Measurements from ENCODE around the gene PLEKHA6. TPM values are rescaled to one million over a fixed set of nuclear protein-coding genes. Genes with fewer than 3 reads are reported as not detected.

Gene PLEKHA6
- total and polyA plus RNA-seq, 10 donors = 0.47 to 6.5 (median 2.7) TPM

DNA sequence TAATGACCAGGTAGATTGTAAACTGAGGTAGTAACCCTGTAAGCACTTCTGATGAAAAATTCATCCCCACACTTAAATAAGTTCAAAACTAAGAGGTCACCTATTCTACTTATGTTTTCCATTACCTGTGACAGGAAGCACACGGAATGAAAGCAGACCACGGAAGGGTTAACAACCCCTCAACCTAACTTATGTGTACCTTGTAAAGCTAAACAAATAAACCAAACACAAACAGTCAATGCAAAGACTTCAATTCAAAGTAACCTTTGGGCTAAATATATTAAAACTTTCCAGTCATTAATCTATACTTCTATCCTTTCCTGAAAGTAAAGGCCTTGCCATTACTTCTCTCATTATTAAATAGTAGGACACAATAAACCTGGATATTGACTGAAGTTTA, 44.9 kb upstream of the PLEKHA6 start:
- 54 to 93% (median 80%) methylated on average over 2 of the region's 2 CpGs for WGBS, 5 donors
- Histone ChIP-seq H3K9me3 (no peaks in the 10 kb centered on the region), H3K27ac (no peak overlapping the region), H3K4me1 (peaks cover 30 to 87% (median 44%) of the 10 kb centered on the region in 6 donors), H3K27me3 (replicated peaks in 1 of 7) (no peaks in the 10 kb centered on the region), H3K36me3 (peaks cover 5 to 72% (median 54%) of the 10 kb centered on the region in 6 donors), H3K4me3 (no peak overlapping the region)
- intact Hi-C loops (cut with DNase I; ENCODE audit: low total_unique reads) = no loop called here
- TF ChIP-seq POLR2A (IDR thresholded peaks at IDR 0.05) = no peak
- TF ChIP-seq, protein P1, sequence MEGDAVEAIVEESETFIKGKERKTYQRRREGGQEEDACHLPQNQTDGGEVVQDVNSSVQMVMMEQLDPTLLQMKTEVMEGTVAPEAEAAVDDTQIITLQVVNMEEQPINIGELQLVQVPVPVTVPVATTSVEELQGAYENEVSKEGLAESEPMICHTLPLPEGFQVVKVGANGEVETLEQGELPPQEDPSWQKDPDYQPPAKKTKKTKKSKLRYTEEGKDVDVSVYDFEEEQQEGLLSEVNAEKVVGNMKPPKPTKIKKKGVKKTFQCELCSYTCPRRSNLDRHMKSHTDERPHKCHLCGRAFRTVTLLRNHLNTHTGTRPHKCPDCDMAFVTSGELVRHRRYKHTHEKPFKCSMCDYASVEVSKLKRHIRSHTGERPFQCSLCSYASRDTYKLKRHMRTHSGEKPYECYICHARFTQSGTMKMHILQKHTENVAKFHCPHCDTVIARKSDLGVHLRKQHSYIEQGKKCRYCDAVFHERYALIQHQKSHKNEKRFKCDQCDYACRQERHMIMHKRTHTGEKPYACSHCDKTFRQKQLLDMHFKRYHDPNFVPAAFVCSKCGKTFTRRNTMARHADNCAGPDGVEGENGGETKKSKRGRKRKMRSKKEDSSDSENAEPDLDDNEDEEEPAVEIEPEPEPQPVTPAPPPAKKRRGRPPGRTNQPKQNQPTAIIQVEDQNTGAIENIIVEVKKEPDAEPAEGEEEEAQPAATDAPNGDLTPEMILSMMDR (IDR thresholded peaks at IDR 0.05 in 8 of 11, conservative IDR thresholded peaks at IDR 0.05 in 3 of 11) = no peak
- TF ChIP-seq POLR2AphosphoS5 (IDR thresholded peaks at IDR 0.05) = no peak
- DNase-seq = no peak

DNA sequence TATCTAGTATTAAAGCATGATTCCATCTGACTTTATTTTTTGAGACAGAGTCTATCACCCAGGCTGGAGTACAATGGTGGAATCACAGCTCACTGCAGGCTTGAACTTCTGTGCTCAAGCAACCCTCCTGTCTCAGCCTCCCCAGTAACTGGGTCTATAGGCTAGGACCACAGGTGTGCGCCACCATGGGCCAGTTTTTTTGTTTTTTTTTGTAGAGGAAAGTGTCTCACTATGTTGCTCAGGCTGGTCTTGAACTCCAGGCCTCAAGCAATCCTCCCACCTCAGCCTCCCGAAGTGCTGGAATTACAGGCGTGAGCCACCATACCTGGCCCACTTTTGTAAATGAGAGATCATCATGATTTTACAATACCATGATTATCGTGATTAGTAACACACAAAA, 42.7 kb upstream of the PLEKHA6 start:
- WGBS, 5 donors = 92 to 96% (median 95%) methylated on average over 4 of the region's 4 CpGs
- peaks cover 5 to 95% (median 63%) of the 10 kb centered on the region in 6 donors for H3K36me3 ChIP-seq
- TF ChIP-seq POLR2AphosphoS5 (IDR thresholded peaks at IDR 0.05) = no peak
- TF ChIP-seq, protein P1 (IDR thresholded peaks at IDR 0.05 in 8 of 11, conservative IDR thresholded peaks at IDR 0.05 in 3 of 11) = no peak
- TF ChIP-seq POLR2A (IDR thresholded peaks at IDR 0.05) = no peak
- H3K27ac ChIP-seq = no peak overlapping the region
- intact Hi-C loops (cut with DNase I; ENCODE audit: low total_unique reads) = no loop called here
- no peaks in the 10 kb centered on the region for H3K9me3 ChIP-seq
- peaks cover 30 to 65% (median 39%) of the 10 kb centered on the region in 6 donors for H3K4me1 ChIP-seq
- no peak for DNase-seq
- no peaks in the 10 kb centered on the region for H3K27me3 ChIP-seq (replicated peaks in 1 of 7)
- H3K4me3 ChIP-seq = no peak overlapping the region

DNA sequence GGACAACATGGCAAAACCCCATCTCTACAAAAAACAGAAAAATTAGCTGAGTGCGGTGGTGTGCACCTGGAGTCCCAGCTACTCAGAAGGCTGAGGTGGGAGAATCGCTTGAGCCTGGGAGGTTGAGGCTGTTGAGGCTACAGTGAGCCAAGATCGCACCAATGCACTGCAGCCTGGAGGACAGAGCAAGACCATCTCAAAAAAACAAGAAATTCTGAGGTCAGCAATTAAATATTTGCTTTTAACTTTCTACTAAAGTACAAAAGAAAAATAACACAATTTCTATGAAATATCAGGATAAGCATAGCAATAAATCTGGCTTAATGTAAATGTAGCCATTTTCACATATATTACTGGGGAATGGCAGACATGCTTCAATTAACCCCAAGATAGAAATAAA, 42.0 kb upstream of the PLEKHA6 start:
- peaks cover 26 to 58% (median 32%) of the 10 kb centered on the region in 6 donors for H3K4me1 ChIP-seq
- no peaks in the 10 kb centered on the region for H3K27me3 ChIP-seq (replicated peaks in 1 of 7)
- H3K36me3 ChIP-seq = peaks cover 5 to 100% (median 66%) of the 10 kb centered on the region in 6 donors
- no peak overlapping the region for H3K27ac ChIP-seq
- DNase-seq = no peak
- intact Hi-C loops (cut with DNase I; ENCODE audit: low total_unique reads) = no loop called here
- TF ChIP-seq POLR2AphosphoS5 (IDR thresholded peaks at IDR 0.05) (peak in 2 of 3 donors; percentile 25 to 46), POLR2A (IDR thresholded peaks at IDR 0.05) (no peak)
- WGBS, 5 donors = 93 to 99% (median 95%) methylated on average over 3 of the region's 3 CpGs
- H3K4me3 ChIP-seq = no peak overlapping the region
- no peaks in the 10 kb centered on the region for H3K9me3 ChIP-seq

DNA sequence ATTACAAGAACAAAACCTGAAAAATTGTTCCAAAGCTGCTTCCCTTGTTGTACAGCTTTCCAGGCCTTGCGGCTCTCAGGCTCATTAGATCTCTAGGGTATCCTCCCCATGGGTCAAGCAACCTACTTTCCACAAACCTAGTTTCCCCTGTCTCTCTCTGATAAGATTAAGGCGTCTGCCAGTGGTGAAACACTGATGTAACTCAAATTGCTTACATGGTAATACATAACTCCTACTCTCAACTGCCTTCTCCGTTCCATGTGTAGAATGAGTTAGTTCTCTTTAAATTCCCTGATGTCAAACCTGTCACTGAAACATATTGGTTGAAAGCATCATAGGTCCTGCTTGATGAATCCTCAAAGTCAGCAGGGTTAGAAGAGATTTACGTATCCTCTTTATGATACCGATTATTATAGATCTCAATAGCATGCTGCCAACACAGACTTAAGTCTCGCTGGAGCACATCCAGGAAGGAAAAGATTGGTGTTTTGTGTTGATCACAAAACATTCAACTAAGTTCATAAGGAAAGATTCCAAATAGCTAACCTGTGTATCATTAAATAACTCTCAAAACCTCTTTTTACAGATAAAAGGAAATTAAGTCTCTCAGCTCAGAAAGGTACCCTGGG, 41.3 kb upstream of the PLEKHA6 start:
- peaks cover 5 to 94% (median 63%) of the 10 kb centered on the region in 6 donors for H3K36me3 ChIP-seq

More for the DNA sequence above, 41.3 kb upstream of the PLEKHA6 start:
- intact Hi-C loops (cut with DNase I; ENCODE audit: low total_unique reads) = no loop called here
- H3K4me1 ChIP-seq = peaks cover 20 to 51% (median 25%) of the 10 kb centered on the region in 6 donors
- H3K27me3 ChIP-seq (replicated peaks in 1 of 7) = no peaks in the 10 kb centered on the region
- H3K9me3 ChIP-seq = no peaks in the 10 kb centered on the region
- WGBS, 5 donors = 76 to 86% (median 82%) methylated on average over 6 of the region's 6 CpGs
- peak overlapping the region in 1 of 8 donors; percentile 6 for H3K27ac ChIP-seq
- TF ChIP-seq, protein P1 (IDR thresholded peaks at IDR 0.05 in 8 of 11, conservative IDR thresholded peaks at IDR 0.05 in 3 of 11) = no peak
- TF ChIP-seq POLR2AphosphoS5 (IDR thresholded peaks at IDR 0.05) = peak in 1 of 3 donors; percentile 17
- TF ChIP-seq POLR2A (IDR thresholded peaks at IDR 0.05) = no peak
- no peak for DNase-seq
- H3K4me3 ChIP-seq = no peak overlapping the region
